B cell (primary cell): ENCODE results near the gene PTPN4. TPM values are rescaled to one million over a fixed set of nuclear protein-coding genes. Genes with fewer than 3 reads are reported as not detected.

Experiments used
- ATAC-seq: fragments of 200-7000 bp; cut with Tn5 transposase; one replicate; pipeline ENCODE4 v1.10.0; 2021; ENCODE audit warnings: low read depth, mild to moderate bottlenecking, moderate number of reproducible peaks, moderate library complexity
- CTCF ChIA-PET: fragments of 350-600 bp; sonication (Branson Sonifier 250); formaldehyde crosslinking; loops from one replicate; lab custom pipeline; 2021; ENCODE audit warnings: antibody characterized with exemption, inconsistent platforms; lab: Charles Lee
- POLR2A ChIA-PET: fragments of 350-600 bp; sonication (Branson Sonifier 250); formaldehyde crosslinking; loops from one replicate; lab custom pipeline; 2021; ENCODE audit warnings: antibody characterized with exemption; lab: Charles Lee
- DNase-seq: peaks from one replicate; pipeline ENCODE4 v3.0.0; 2013
- H2AFZ ChIP-seq: 2 replicates; pipeline ENCODE4 v1.6.1; 2012; ENCODE audit warnings: mild to moderate bottlenecking, low read depth, low read length; ENCODE audit not compliant: insufficient read depth, poor library complexity, severe bottlenecking
- H3K27ac ChIP-seq, 2 donors: 1 replicate in 1 of 2; 2 replicates in 1 of 2; pipeline ENCODE4 v1.5.1; 2012 to 2013; ENCODE audit warnings: low read length in 2 of 2, mild to moderate bottlenecking in 2 of 2, moderate library complexity in 1 of 2
- H3K27me3 ChIP-seq, 4 experiments: fragments of 200-600 bp in 1 of 4; sonication (generic) in 1 of 4; replicated peaks in 1 of 4; 1 replicate in 2 of 4; 2 replicates in 2 of 4; pipeline versions ENCODE4 v1.6.1 to v1.7.0; 2013 to 2016; ENCODE audit warnings: low read length in 3 of 4, mild to moderate bottlenecking in 2 of 4, mixed read lengths in 1 of 4, moderate library complexity in 1 of 4; ENCODE audit not compliant: insufficient read depth in 4 of 4, control insufficient read depth in 3 of 4; ENCODE audit errors: control extremely low read depth in 1 of 4
- H3K36me3 ChIP-seq, 2 experiments: replicated peaks in 1 of 2; 1 replicate in 1 of 2; 2 replicates in 1 of 2; pipeline versions ENCODE4 v1.6.1 to v1.7.1; 2013; ENCODE audit warnings: low read length in 1 of 2; ENCODE audit not compliant: insufficient read depth in 2 of 2, control insufficient read depth in 1 of 2; ENCODE audit errors: control extremely low read depth in 1 of 2, extremely low read depth in 1 of 2
- H3K4me1 ChIP-seq, 2 donors: fragments of 200-600 bp in 1 of 2; sonication (generic) in 1 of 2; 1 replicate in 1 of 2; 2 replicates in 1 of 2; pipeline versions ENCODE4 v1.5.1 to v1.6.1; 2013 to 2017; ENCODE audit warnings: low read length in 2 of 2; ENCODE audit not compliant: control insufficient read depth in 2 of 2, insufficient read depth in 2 of 2
- H3K4me2 ChIP-seq: replicated peaks from 2 replicates; pipeline ENCODE3; 2012; ENCODE audit warnings: mild to moderate bottlenecking, low read depth, low read length; ENCODE audit not compliant: poor library complexity, severe bottlenecking
- H3K4me3 ChIP-seq, 5 experiments: fragments of 200-600 bp in 1 of 5; sonication (generic) in 1 of 5; 1 replicate in 3 of 5; 2 replicates in 2 of 5; pipeline versions ENCODE4 v1.5.1 to v1.7.0; 2011 to 2016; ENCODE audit warnings: low read length in 4 of 5, mild to moderate bottlenecking in 4 of 5, low read depth in 2 of 5, control low read depth in 1 of 5, moderate library complexity in 1 of 5; ENCODE audit not compliant: insufficient read depth in 1 of 5; ENCODE audit errors: control extremely low read depth in 1 of 5, extremely low read depth in 1 of 5
- H3K79me2 ChIP-seq: fragments of 200-600 bp; sonication (generic); one replicate; pipeline ENCODE4 v1.6.0; 2016; ENCODE audit warnings: low read length; ENCODE audit not compliant: control insufficient read depth, insufficient read depth
- H3K9ac ChIP-seq: fragments of 200-600 bp; sonication (generic); 2 replicates; pipeline ENCODE4 v1.6.1; 2017; ENCODE audit warnings: mild to moderate bottlenecking, low read length, moderate library complexity
- H3K9me3 ChIP-seq, 3 donors: one replicate each; pipeline versions ENCODE4 v1.6.1 to v1.7.1; 2013; ENCODE audit warnings: low read length in 2 of 3; ENCODE audit not compliant: control insufficient read depth in 2 of 3, insufficient read depth in 1 of 3; ENCODE audit errors: control extremely low read depth in 1 of 3
- H4K20me1 ChIP-seq: 2 replicates; pipeline ENCODE4 v1.6.0; 2012; ENCODE audit warnings: mild to moderate bottlenecking, low read length; ENCODE audit not compliant: insufficient read depth, control insufficient read depth, poor library complexity, severe bottlenecking
- H3K27ac Mint-ChIP-seq: one replicate; pipeline ENCODE4 v1.8.0; 2021; ENCODE audit warnings: mixed read lengths
- H3K27me3 Mint-ChIP-seq: one replicate; pipeline ENCODE4 v1.8.0; 2021; ENCODE audit warnings: mixed read lengths
- H3K4me1 Mint-ChIP-seq: one replicate; pipeline ENCODE4 v1.8.0; 2021; ENCODE audit warnings: mixed read lengths
- H3K4me3 Mint-ChIP-seq: one replicate; pipeline ENCODE4 v1.8.0; 2021; ENCODE audit warnings: mixed read lengths
- H3K9me3 Mint-ChIP-seq: one replicate; pipeline ENCODE4 v1.8.0; 2022; ENCODE audit warnings: mixed read lengths; ENCODE audit not compliant: insufficient read depth
- CTCF ChIP-seq: fragments of 200-600 bp; IDR thresholded peaks from one replicate; pipeline ENCODE4 v1.8.0; 2022; ENCODE audit warnings: antibody characterized with exemption, mild to moderate bottlenecking
- EZH2 ChIP-seq: IDR thresholded peaks from 2 replicates; pipeline ENCODE4 v1.6.1; 2012; ENCODE audit warnings: borderline replicate concordance, low read depth, mild to moderate bottlenecking, moderate library complexity, low read length; ENCODE audit not compliant: insufficient read depth, poor library complexity, severe bottlenecking
- WGBS: methylation state at CpG from one replicate; pipeline ENCODE4 v1.1.5; 2013; ENCODE audit warnings: missing lambda C conversion rate; ENCODE audit not compliant: insufficient coverage; 5-methylcytosine and 5-hydroxymethylcytosine counted together
- intact Hi-C: fragments of 100-400 bp; cut with micrococcal nuclease; formaldehyde crosslinking; loops from one replicate; pipeline ENCODE4 v1.10.0; 2022
- polyA plus RNA-seq: library from polyadenylated mRNA; depleted of rRNA; stranded (reverse); fragments of >200 nt; gene quantifications from 2 replicates; pipeline ENCODE4 v1.2.3, GENCODE V29; 2012
- total RNA-seq, 2 donors: library from RNA; stranded (reverse); fragments of 120-200 nt in 1 of 2; gene quantifications; 1 replicate in 1 of 2; 2 replicates in 1 of 2; pipeline versions ENCODE4 v1.2.3 to v1.2.4, GENCODE V29; 2013 to 2022

PTPN4 gene
- total and polyA plus RNA-seq, 2 donors (not counting 1 experiment from before 2014, with no cell fraction given) = 12.6 to 54.8 TPM

GRCh38 chr2:119727493-119727892 lies 32.2 kb upstream of the PTPN4 start:
- CTCF ChIA-PET = no interaction called here

GRCh38 chr2:119728421-119728820 lies 31.3 kb upstream of the PTPN4 start:
- Histone ChIP-seq H3K79me2 (no peaks in the 10 kb centered on the region), H3K9me3 (peaks cover 0 to 3% (median 0%) of the 10 kb centered on the region in 3 donors), H3K4me3 (no peak overlapping the region), H3K36me3 (no peaks in the 10 kb centered on the region), H2AFZ (no peak overlapping the region), H3K4me1 (no peaks in the 10 kb centered on the region), H3K4me2 (no peak overlapping the region), H3K9ac (no peak overlapping the region), H3K27me3 (peaks cover 0 to 6% (median 0%) of the 10 kb centered on the region in 4 experiments), H3K27ac (no peak overlapping the region), H4K20me1 (no peaks in the 10 kb centered on the region)
- Mint-ChIP-seq H3K9me3 (no peaks in the 10 kb centered on the region), H3K27ac (no peak overlapping the region), H3K4me1 (no peaks in the 10 kb centered on the region), H3K4me3 (no peak overlapping the region), H3K27me3 (peaks cover 22% of the 10 kb centered on the region)
- TF ChIP-seq EZH2 = no peak
- TF ChIP-seq CTCF = no peak
- ChIA-PET POLR2A (no interaction called here), CTCF (interaction anchor here (1.3 to 1.6 kb wide), 2 partner anchors 9 to 25 kb away, joined by 3 to 4 read pairs; no protein-coding TSS in a partner anchor)
- no peak for ATAC-seq
- no peak for DNase-seq
- intact Hi-C loops = no loop called here

More at GRCh38 chr2:119727493-119727892, 32.2 kb upstream of the PTPN4 start:
- H3K36me3 ChIP-seq = no peaks in the 10 kb centered on the region
- H2AFZ ChIP-seq = no peak overlapping the region
- Mint-ChIP-seq H3K27ac (no peak overlapping the region), H3K9me3 (no peaks in the 10 kb centered on the region), H3K27me3 (peaks cover 22% of the 10 kb centered on the region), H3K4me1 (no peaks in the 10 kb centered on the region), H3K4me3 (no peak overlapping the region)
- POLR2A ChIA-PET = no interaction called here
- intact Hi-C loops = no loop called here
- H3K9me3 ChIP-seq = peaks cover 0 to 3% (median 0%) of the 10 kb centered on the region in 3 donors
- no peaks in the 10 kb centered on the region for H4K20me1 ChIP-seq
- H3K9ac ChIP-seq = no peak overlapping the region
- H3K4me1 ChIP-seq = no peaks in the 10 kb centered on the region
- no peak overlapping the region for H3K4me2 ChIP-seq
- no peak overlapping the region for H3K4me3 ChIP-seq
- H3K27ac ChIP-seq = no peak overlapping the region
- H3K27me3 ChIP-seq = peaks cover 0 to 6% (median 0%) of the 10 kb centered on the region in 4 experiments
- no peak for ATAC-seq
- no peaks in the 10 kb centered on the region for H3K79me2 ChIP-seq
- TF ChIP-seq CTCF (no peak), EZH2 (no peak)
- no peak for DNase-seq
- WGBS = no CpG with 5 or more reads among the region's 1 CpG
